ENCODE data around the gene PRR11. TPM values are rescaled to one million over a fixed set of nuclear protein-coding genes. Genes with fewer than 3 reads are reported as not detected.
"Not testable (repeated sequence)": the region's sequence is repeated elsewhere in the genome, so short reads cannot be mapped to it uniquely, and the experiment has no call there.

Gene PRR11
- total RNA-seq, 1 donor from 2014 or later: 12.2 TPM

- DNase-seq (ENCODE audit: low read depth in 2 of 2): no peak
Measured at GRCh38 chr17:59219370-59219769, 63.8 kb downstream of the PRR11 start.

GRCh38 chr17:59219992-59220327 is 64.4 kb downstream of the PRR11 start:
- no peak for DNase-seq (ENCODE audit: low read depth in 2 of 2)

GRCh38 chr17:59220328-59221158 is 65.0 kb downstream of the PRR11 start, which contains the start of gene GDPD1:
Gene GDPD1 (plus strand): TSS chr17:59220511. CDS start chr17:59220610, 99 bp downstream.
- DNase-seq (ENCODE audit: low read depth in 2 of 2): peak; percentile 79 to 94

GRCh38 chr17:59221159-59221847 is 65.8 kb downstream of the PRR11 start:
- peak in 1 of 2 donors; percentile 5 for DNase-seq (ENCODE audit: low read depth in 2 of 2)

GRCh38 chr17:59223813-59224212 is 68.3 kb downstream of the PRR11 start:
- DNase-seq (ENCODE audit: low read depth in 2 of 2): no peak

GRCh38 chr17:59228588-59228987 is 73.0 kb downstream of the PRR11 start:
- DNase-seq (ENCODE audit: low read depth in 2 of 2): not testable (repeated sequence)

- no peak for DNase-seq (ENCODE audit: low read depth in 2 of 2)
Measured at GRCh38 chr17:59230764-59231163, 75.2 kb downstream of the PRR11 start.

GRCh38 chr17:59234631-59235030 is 79.1 kb downstream of the PRR11 start:
- DNase-seq (ENCODE audit: low read depth in 2 of 2): no peak

- DNase-seq (ENCODE audit: low read depth in 2 of 2): no peak
Measured at GRCh38 chr17:59238906-59239305, 83.4 kb downstream of the PRR11 start.

GRCh38 chr17:59244081-59244480 is 88.5 kb downstream of the PRR11 start:
- DNase-seq (ENCODE audit: low read depth in 2 of 2): no peak

Other genes starting within 250 kb of the PRR11 start
- gene TRIM37, start 48.9 kb upstream of the PRR11 start, total RNA-seq: 33.8 and 34.4 TPM in 2 replicates
- 31.7 and 41.8 TPM in 2 replicates for gene SKA2, start 560 bp upstream of the PRR11 start, total RNA-seq
- gene SMG8, start 54.3 kb downstream of the PRR11 start, total RNA-seq: 17.6 and 23.5 TPM in 2 replicates
- gene GDPD1, start 64.8 kb downstream of the PRR11 start, total RNA-seq: 0.90 and 1.1 TPM in 2 replicates
- gene YPEL2, start 175.9 kb downstream of the PRR11 start, total RNA-seq: 54.6 and 60.8 TPM in 2 replicates

Measured in dermis microvascular lymphatic vessel endothelial cell (primary cell).